ENCODE measurements around the gene RASAL2. TPM values are rescaled to one million over a fixed set of nuclear protein-coding genes. Genes with fewer than 3 reads are reported as not detected.
"Not testable (repeated sequence)": the region's sequence is repeated elsewhere in the genome, so short reads cannot be mapped to it uniquely, and the experiment has no call there.

The RASAL2 gene
- total RNA-seq, 3 donors from 2014 or later (not counting 1 experiment from before 2014, with no cell fraction given), result 0.16 to 0.23 TPM; not detected in 1

GRCh38 chr1:178349801-178350200 is 255.9 kb downstream of the RASAL2 start:
- intact Hi-C loops (cut with micrococcal nuclease), result no loop called here

GRCh38 chr1:178351911-178352310 is 258.0 kb downstream of the RASAL2 start:
- H3K4me3 ChIP-seq (ENCODE audit: low read length); H3K27ac ChIP-seq (ENCODE audit: low read length); DNase-seq; H3K27me3 ChIP-seq (ENCODE audit: control insufficient read depth, insufficient read depth, low read length); ATAC-seq; H3K9me3 Mint-ChIP-seq; H3K9me3 ChIP-seq (ENCODE audit: control insufficient read depth, insufficient read depth, low read length); H3K27ac Mint-ChIP-seq; H3K4me1 ChIP-seq (ENCODE audit: control insufficient read depth, insufficient read depth, low read length); H3K4me3 Mint-ChIP-seq; H3K4me1 Mint-ChIP-seq; H3K27me3 Mint-ChIP-seq (ENCODE audit: low read depth in 2 of 2); intact Hi-C loops (cut with micrococcal nuclease); H3K36me3 ChIP-seq (ENCODE audit: control insufficient read depth, insufficient read depth, low read length); H3K36me3 Mint-ChIP-seq: not testable (repeated sequence)
- WGBS (ENCODE audit: insufficient coverage), result no CpG with 5 or more reads among the region's 1 CpG

More at GRCh38 chr1:178349801-178350200, 255.9 kb downstream of the RASAL2 start:
- H3K27ac Mint-ChIP-seq, result no peak overlapping the region
- H3K4me3 Mint-ChIP-seq, result no peak overlapping the region
- H3K4me3 ChIP-seq (ENCODE audit: low read length), result no peak overlapping the region
- H3K4me1 Mint-ChIP-seq, result no peaks in the 10 kb centered on the region
- no peaks in the 10 kb centered on the region for H3K36me3 ChIP-seq (ENCODE audit: control insufficient read depth, insufficient read depth, low read length)
- ATAC-seq, result no peak
- peaks cover 6% of the 10 kb centered on the region for H3K9me3 ChIP-seq (ENCODE audit: control insufficient read depth, insufficient read depth, low read length)
- H3K27ac ChIP-seq (ENCODE audit: low read length), result no peak overlapping the region
- peaks cover 0 to 6% of the 10 kb centered on the region in 2 donors for H3K9me3 Mint-ChIP-seq
- no peaks in the 10 kb centered on the region for H3K36me3 Mint-ChIP-seq
- 31% methylated on average over 2 of the region's 3 CpGs for WGBS (ENCODE audit: insufficient coverage)
- H3K4me1 ChIP-seq (ENCODE audit: control insufficient read depth, insufficient read depth, low read length), result no peaks in the 10 kb centered on the region
- no peak for DNase-seq
- TF ChIP-seq CTCF (IDR thresholded peaks at IDR 0.05), result no peak
- H3K27me3 Mint-ChIP-seq (ENCODE audit: low read depth in 2 of 2), result peaks cover 0 to 3% of the 10 kb centered on the region in 2 donors
- H3K27me3 ChIP-seq (ENCODE audit: control insufficient read depth, insufficient read depth, low read length), result no peaks in the 10 kb centered on the region

GRCh38 chr1:178352790-178353416 is 259.0 kb downstream of the RASAL2 start:
- Mint-ChIP-seq H3K27ac (no peak overlapping the region), H3K4me3 (no peak overlapping the region), H3K4me1 (no peaks in the 10 kb centered on the region), H3K27me3 (ENCODE audit: low read depth in 2 of 2) (no peaks in the 10 kb centered on the region), H3K9me3 (peaks cover 0 to 6% of the 10 kb centered on the region in 2 donors), H3K36me3 (no peaks in the 10 kb centered on the region)
- ATAC-seq, result no peak
- no peak for TF ChIP-seq CTCF (IDR thresholded peaks at IDR 0.05)
- intact Hi-C loops (cut with micrococcal nuclease), result no loop called here
- H3K27ac ChIP-seq (ENCODE audit: low read length), result no peak overlapping the region
- no peak for DNase-seq
- no peaks in the 10 kb centered on the region for H3K36me3 ChIP-seq (ENCODE audit: control insufficient read depth, insufficient read depth, low read length)
- H3K9me3 ChIP-seq (ENCODE audit: control insufficient read depth, insufficient read depth, low read length), result peaks cover 6% of the 10 kb centered on the region
- no peaks in the 10 kb centered on the region for H3K27me3 ChIP-seq (ENCODE audit: control insufficient read depth, insufficient read depth, low read length)
- H3K4me1 ChIP-seq (ENCODE audit: control insufficient read depth, insufficient read depth, low read length), result no peaks in the 10 kb centered on the region
- WGBS (ENCODE audit: insufficient coverage), result 91% methylated on average over 4 of the region's 4 CpGs
- no peak overlapping the region for H3K4me3 ChIP-seq (ENCODE audit: low read length)

GRCh38 chr1:178353524-178353923 is 259.6 kb downstream of the RASAL2 start:
- peaks cover 0 to 6% of the 10 kb centered on the region in 2 donors for H3K9me3 Mint-ChIP-seq
- ATAC-seq, result no peak
- intact Hi-C loops (cut with micrococcal nuclease), result no loop called here
- H3K27ac ChIP-seq (ENCODE audit: low read length), result no peak overlapping the region
- TF ChIP-seq CTCF (IDR thresholded peaks at IDR 0.05), result no peak
- no peaks in the 10 kb centered on the region for H3K36me3 ChIP-seq (ENCODE audit: control insufficient read depth, insufficient read depth, low read length)
- WGBS (ENCODE audit: insufficient coverage), result no CpG with 5 or more reads among the region's 1 CpG
- no peak overlapping the region for H3K27ac Mint-ChIP-seq
- no peaks in the 10 kb centered on the region for H3K4me1 ChIP-seq (ENCODE audit: control insufficient read depth, insufficient read depth, low read length)
- peaks cover 6% of the 10 kb centered on the region for H3K9me3 ChIP-seq (ENCODE audit: control insufficient read depth, insufficient read depth, low read length)
- H3K27me3 Mint-ChIP-seq (ENCODE audit: low read depth in 2 of 2), result no peaks in the 10 kb centered on the region
- no peak overlapping the region for H3K4me3 Mint-ChIP-seq
- no peak for DNase-seq
- no peaks in the 10 kb centered on the region for H3K27me3 ChIP-seq (ENCODE audit: control insufficient read depth, insufficient read depth, low read length)
- H3K36me3 Mint-ChIP-seq, result no peaks in the 10 kb centered on the region
- H3K4me1 Mint-ChIP-seq, result no peaks in the 10 kb centered on the region
- no peak overlapping the region for H3K4me3 ChIP-seq (ENCODE audit: low read length)

All from natural killer cell (primary cell).